T-helper 2 cell (primary cell): Measurements from ENCODE around the gene TEX48.

Source experiments
- DNase-seq, 5 experiments: peaks; one replicate each; pipeline versions ENCODE4 v3.0.0 to v3.0.0-alpha.2; 2012 to 2022

The TEX48 gene

GRCh38 chr9:114693248-114693855, 11.4 kb upstream of the TEX48 start:
- DNase-seq: no peak

- DNase-seq: no peak
Measured at GRCh38 chr9:114691956-114692295, 9.9 kb upstream of the TEX48 start.

- peak in 4 of 5 experiments; percentile 5 to 99 (median 64) for DNase-seq
Measured at GRCh38 chr9:114691046-114691955, 9.3 kb upstream of the TEX48 start.

GRCh38 chr9:114690308-114690707, 8.3 kb upstream of the TEX48 start:
- peak in 1 of 5 experiments; percentile 30 for DNase-seq

- no peak for DNase-seq
Measured at GRCh38 chr9:114689813-114690212, 7.8 kb upstream of the TEX48 start.

- DNase-seq: no peak
Measured at GRCh38 chr9:114688909-114689610, 7.1 kb upstream of the TEX48 start.

- no peak for DNase-seq
Measured at GRCh38 chr9:114688379-114688778, 6.4 kb upstream of the TEX48 start.

GRCh38 chr9:114687034-114687433, 5.0 kb upstream of the TEX48 start:
- DNase-seq: peak in 1 of 5 experiments; percentile 38

GRCh38 chr9:114685951-114686350, 4.0 kb upstream of the TEX48 start:
- peak in 2 of 5 experiments; percentile 28 to 81 for DNase-seq

GRCh38 chr9:114684036-114684435, 2.0 kb upstream of the TEX48 start:
- DNase-seq: peak in 2 of 5 experiments; percentile 24 to 30

GRCh38 chr9:114682846-114683245, 854 bp upstream of the TEX48 start:
- DNase-seq: no peak

GRCh38 chr9:114680259-114681001, 1.6 kb downstream of the TEX48 start:
- no peak for DNase-seq

GRCh38 chr9:114678795-114679194, 3.2 kb downstream of the TEX48 start:
- DNase-seq: no peak

GRCh38 chr9:114678130-114678529, 3.9 kb downstream of the TEX48 start:
- no peak for DNase-seq

- no peak for DNase-seq
Measured at GRCh38 chr9:114677418-114677817, 4.6 kb downstream of the TEX48 start.

- no peak for DNase-seq
Measured at GRCh38 chr9:114676901-114677300, 5.1 kb downstream of the TEX48 start.

- DNase-seq: no peak
Measured at GRCh38 chr9:114674798-114675540, 7.0 kb downstream of the TEX48 start.

GRCh38 chr9:114674076-114674797, 7.8 kb downstream of the TEX48 start:
- DNase-seq: no peak

GRCh38 chr9:114671605-114672004, 10.4 kb downstream of the TEX48 start:
- no peak for DNase-seq

- DNase-seq: no peak
Measured at GRCh38 chr9:114669961-114670360, 12.0 kb downstream of the TEX48 start.

GRCh38 chr9:114668146-114668545, 13.8 kb downstream of the TEX48 start:
- no peak for DNase-seq
